SHP77 treated with DMSO at 0.1 percent for 48 hours (cell line): Measurements from ENCODE around the gene GTF2A1.
"Not testable (repeated sequence)": the region's sequence is repeated elsewhere in the genome, so short reads cannot be mapped to it uniquely, and the experiment has no call there.

ENCODE experiments used
- DNase-seq: peaks from one replicate; lab custom pipeline; 2025; lab: John Stamatoyannopoulos, UW

GTF2A1 gene

DNA sequence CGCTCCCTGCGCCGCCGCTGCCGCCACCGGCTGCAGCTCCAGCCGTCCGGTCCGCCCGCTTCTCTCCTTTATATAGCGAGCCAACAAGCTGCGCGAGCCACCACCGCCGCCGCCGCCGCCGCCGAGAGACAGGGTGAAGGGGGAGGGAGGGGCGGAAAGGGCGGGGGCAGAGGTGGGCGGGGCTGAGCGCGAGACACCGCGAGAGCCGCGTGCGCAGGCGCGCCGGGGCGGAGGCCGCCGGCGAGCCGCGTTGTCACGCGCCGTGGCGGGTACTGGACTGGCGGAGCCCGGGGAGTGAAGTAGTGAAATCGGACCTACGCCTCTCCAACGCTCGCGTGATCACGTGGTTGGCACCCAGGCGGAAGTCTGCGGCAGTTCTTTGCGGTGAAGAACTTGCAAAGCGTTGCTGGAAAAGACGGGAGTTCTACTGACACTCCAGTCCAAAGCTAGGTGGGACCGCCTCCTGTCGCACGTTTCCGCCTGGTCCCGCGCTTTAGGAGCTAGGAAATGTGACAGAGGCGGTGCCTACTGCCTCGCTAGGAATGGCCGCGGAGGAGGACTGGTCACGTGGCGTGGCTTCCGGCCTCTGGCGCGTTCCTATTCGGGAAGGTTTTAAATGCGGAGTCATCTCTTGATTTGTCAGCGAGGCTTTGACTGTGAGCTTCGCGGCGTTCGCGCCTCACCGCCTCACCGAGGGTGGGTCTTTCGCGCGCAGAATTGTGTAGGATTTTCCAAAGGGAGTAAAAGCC is at the start of gene GTF2A1:
Gene GTF2A1 (minus strand): TSS at position 130 of the 749 bp plus-strand sequence. CDS start 441 bp downstream, outside the sequence.
- peak; percentile 85 for DNase-seq

GRCh38 chr14:81269979-81270375 is 49.2 kb upstream of the GTF2A1 start:
- DNase-seq = no peak

GRCh38 chr14:81269100-81269978 is 48.6 kb upstream of the GTF2A1 start:
- no peak for DNase-seq

- no peak for DNase-seq
Observed at GRCh38 chr14:81268016-81268416, 47.3 kb upstream of the GTF2A1 start.

DNA sequence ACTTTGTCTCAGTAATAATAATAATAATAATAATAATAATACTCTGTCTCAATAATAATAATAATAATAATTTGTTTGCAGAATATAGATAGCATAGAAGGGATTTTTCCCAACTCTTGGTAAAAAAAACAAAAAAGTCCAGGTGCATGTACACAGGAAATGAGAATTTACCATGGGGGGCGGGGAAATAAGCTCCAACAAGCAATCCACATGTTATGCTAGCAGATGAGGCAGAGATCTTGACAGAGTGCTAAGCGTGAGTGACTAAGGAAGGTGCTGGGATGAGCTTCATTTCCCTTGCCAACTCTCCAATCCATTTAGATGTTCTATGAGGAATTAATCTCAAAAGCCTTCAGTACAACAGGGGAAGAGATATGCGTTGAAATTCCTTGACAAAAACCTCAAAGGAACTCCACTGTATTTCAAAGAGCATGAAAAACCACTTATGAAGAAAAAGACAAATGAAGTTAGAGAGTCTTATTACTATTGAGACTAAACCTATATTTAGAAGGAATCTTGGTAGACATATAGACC is 44.9 kb upstream of the GTF2A1 start:
- no peak for DNase-seq

DNA sequence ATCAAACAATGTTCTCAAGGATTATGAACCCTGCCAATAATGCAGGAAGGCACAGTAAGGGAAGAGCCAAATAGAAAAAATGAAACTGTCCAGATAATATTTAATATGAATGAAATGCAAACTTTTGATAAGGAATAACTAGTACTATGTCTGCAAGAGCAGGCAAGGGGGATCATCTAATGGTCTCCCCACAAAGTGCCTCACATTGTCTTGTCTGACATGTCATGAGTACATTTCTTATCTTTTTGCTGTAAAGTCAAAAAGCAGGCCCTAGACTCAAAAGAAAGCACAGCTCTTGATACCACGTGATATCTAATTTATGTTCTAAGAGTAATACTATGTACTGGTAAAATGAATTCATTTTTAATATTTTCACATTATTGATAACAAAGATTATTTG is 43.9 kb upstream of the GTF2A1 start:
- no peak for DNase-seq

DNA sequence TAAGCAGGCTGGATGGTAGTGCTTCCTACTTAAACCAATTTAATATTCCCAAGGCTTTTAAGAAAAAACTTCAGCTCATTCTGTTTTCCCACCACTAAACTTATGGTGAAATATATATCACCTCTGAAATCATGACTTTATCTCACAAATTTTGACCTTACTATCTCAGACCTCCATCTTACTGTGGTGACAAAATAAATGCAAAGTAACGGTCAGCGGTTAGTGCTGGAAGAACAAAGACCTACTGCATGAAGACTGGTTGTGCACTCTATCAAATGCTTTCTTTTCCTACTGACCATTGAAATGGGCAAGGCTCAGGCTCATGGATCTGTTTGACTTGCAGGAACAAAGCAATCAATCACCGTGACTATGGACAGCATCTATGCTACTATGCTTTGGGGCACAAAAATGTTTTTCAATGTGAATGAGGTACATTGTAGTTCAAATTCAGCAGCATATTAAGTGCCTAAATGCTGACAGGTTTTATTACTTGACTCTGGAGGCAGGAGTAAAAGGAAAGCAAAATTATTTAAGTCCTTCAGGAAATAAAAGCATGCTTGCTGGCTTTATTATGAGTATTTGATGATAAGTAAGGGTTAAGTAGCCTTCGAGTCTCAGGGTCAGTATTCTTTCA is 43.1 kb upstream of the GTF2A1 start:
- no peak for DNase-seq

DNA sequence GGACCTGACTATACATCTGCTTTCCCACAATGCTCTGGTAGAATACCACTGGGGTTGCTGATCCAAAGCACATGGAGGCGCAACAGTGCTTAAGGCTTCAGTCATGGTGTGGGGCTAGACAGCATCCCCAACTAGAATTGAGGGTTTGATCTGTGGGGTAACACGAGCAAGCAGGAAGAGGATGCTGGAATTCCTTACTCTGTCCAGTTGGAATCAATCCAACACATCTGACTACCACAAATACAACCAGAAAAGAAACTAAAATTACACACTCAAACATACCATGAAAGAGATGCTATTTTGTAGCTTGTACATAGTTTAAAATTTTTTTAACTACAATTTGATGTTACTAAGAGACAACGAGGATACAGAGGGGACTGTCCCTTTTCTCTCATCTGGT is 40.4 kb upstream of the GTF2A1 start:
- DNase-seq = no peak

GRCh38 chr14:81260732-81261131 is 40.0 kb upstream of the GTF2A1 start:
- DNase-seq = no peak

GRCh38 chr14:81256289-81256960 is 35.7 kb upstream of the GTF2A1 start:
- no peak for DNase-seq

DNA sequence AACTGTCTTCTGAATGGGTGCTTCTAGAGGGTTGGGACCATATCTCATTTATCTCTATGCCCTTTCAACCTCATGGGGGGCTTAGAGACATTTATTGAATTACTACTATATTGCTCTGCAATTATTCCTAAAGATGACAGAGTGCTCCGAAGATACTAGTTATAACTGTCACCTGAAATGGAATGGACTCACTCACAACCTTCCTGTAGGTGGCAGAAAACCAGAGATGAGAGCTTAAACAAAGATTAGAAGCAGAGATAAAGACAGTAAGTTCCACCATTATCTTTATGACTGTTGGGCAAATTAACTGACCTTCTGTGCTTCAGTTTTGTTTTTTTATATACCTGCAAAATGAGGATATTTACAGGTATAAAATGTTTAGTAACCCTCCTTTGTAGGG is 31.5 kb upstream of the GTF2A1 start:
- DNase-seq = no peak

DNA sequence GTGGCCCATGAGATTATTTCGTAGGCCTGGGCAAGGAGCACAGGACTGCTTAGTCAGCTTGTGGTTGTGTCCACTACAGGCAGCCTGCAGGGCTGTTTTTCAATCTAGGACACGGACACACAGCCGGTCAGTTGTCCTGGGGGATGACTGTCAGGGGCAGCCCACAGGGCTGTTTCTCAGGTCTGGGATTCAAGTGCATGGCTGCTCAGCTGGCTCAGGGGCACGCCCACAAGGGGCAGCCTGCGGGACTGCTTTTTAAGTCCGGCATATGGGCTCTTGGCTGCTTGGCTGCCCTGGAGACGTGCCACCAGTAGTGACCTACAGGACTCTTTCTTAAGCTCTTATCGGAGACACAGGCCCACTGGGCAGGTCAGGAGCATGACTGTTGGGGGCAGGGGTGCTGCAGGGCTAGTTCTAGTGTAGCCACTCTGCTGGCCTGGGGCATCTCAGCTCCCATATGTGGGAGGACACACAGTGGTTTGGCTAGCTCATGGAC is 26.6 kb upstream of the GTF2A1 start:
- no peak for DNase-seq

DNA sequence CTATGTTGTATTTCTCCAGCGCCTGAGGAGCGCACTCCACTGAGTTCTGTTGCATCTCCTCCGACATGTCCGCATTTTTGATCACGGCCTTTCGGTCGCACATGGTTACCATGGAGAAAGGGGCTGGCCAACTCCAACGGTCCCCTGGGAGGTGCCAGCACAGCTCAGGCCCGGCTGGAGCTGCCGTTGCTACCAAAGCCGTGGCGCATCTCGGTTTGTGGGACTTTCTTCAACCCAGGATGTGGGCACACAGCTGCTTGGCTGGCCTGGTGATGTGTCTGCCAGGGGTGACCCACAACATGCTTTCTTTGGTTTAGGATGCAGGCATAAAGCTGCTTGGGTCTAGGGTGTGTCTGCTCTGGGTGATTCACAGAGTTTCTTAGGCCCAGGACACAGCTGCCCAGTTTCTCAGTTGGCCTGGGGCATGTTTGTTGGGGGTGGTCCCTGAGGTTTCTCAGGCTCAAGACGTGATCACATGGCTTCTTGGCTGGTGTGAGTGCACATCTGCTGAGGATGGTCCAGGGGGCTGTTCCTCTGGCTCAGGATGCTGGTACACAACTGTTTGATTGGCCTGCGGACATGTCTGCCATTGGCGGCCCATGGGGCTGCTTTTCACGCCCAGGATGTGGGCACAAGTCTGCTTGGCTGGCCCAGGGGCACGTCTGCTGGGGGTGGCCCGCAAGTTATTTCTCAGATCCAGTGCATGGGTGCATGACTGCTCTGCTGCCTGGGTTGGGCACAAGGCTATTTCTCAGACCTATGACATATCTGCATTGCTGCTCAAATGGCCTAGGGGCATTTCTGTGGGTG is 25.9 kb upstream of the GTF2A1 start:
- DNase-seq = no peak

- no peak for DNase-seq
Observed at GRCh38 chr14:81245771-81246170, 25.0 kb upstream of the GTF2A1 start.

DNA sequence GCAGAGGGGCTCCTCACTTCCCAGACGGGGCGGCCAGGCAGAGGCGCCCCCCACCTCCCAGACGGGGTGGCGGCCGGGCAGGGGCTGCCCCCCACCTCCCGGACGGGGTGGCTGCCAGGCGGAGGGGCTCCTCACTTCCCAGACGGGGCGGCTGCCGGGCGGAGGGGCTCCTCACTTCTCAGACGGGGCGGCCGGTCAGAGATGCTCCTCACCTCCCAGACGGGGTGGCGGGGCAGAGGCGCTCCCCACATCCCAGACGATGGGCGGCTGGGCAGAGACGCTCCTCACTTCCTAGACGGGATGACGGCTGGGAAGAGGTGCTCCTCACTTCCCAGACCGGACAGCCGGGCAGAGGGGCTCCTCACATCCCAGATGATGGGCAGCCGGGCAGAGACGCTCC is 23.7 kb upstream of the GTF2A1 start:
- DNase-seq = not testable (repeated sequence)

- DNase-seq = no peak
Observed at GRCh38 chr14:81243499-81243898, 22.7 kb upstream of the GTF2A1 start.

DNA sequence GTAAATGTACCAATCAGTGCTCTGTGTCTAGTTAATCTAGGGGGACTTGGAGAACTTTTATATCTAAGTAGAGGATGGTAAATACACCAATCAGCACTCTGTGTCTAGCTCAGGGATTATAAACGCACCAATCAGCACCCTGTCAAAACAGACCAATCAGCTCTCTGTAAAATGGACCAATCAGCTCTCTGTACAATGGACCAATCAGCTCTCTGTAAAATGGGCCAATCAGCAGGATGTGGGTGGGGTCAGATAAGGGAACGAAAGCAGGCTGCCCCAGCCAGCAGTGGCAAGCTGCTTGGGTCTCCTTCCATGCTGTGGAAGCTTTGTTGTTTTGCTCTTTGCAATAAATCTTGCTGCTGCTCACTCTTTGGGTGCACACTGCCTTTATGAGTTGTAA is 16.1 kb upstream of the GTF2A1 start:
- not testable (repeated sequence) for DNase-seq

- no peak for DNase-seq
Observed at GRCh38 chr14:81236138-81236537, 15.4 kb upstream of the GTF2A1 start.

DNA sequence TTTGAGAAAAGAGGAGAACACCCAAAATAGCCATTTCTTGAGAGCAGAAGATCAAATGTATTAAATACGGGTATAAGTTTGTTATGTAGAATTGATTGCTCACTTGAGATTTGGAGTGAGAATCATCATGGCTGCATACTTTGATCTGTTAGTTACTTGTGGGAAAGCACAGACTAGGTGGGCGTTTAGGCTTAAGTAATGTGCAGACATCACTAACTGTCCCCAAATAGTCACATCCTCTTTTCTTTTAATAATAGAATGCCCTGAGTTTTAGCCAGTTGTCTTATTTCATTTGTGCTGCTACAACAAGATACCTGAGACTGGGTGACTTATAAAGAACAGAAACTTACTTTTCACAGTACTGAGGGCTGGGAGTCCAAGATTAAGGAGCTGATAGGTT is 14.3 kb upstream of the GTF2A1 start:
- no peak for DNase-seq

DNA sequence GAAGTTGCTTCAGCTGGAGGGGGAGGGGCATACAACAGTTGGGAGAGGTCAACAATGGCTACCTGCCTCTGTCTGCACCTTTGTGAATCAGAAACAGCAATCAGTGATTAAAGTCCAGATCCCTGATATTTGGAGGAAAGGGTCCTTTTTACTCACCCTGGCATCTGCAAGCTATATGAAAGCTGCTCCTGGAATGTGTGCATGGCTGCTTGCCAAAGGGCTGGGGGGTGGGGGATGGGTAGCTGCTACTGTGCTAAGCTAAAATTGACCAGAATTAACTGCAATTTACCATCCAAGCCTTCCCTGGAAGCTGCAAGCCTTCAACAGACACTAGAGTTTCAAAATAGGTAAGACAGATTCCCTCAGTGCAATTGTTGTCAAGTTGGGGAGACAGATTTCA is 13.5 kb upstream of the GTF2A1 start:
- no peak for DNase-seq

DNA sequence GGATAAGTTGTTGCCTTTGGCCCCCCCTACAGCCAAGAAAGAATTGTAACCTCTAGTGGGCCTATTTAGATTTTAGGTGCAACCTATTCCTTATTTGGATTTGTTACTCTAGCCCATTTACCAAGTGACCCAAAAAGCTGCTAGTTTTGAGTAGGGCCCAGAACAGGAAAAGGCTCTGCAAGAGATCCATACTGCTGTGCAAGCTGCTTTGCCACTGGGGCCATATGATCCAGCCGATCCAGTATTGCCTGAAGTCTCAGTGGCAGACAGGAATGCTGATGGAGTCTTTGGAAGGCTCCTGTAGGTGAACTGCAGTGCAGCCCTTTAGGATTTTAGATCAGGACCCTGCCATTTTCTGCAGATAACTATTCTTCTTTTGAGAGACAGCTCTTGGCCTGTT is 12.9 kb upstream of the GTF2A1 start:
- no peak for DNase-seq
